GM12873 (cell line): Measurements from ENCODE around the gene SMIM12.

ENCODE experiments used
- TF ChIP-seq, protein P1 (sequence below): IDR thresholded peaks from 2 replicates; pipeline ENCODE4 v1.5.1; 2012; ENCODE audit warnings: low read depth, mild to moderate bottlenecking, moderate library complexity, low read length, control low read depth; ENCODE audit not compliant: insufficient read depth; ENCODE audit errors: missing control alignments

The SMIM12 gene

DNA sequence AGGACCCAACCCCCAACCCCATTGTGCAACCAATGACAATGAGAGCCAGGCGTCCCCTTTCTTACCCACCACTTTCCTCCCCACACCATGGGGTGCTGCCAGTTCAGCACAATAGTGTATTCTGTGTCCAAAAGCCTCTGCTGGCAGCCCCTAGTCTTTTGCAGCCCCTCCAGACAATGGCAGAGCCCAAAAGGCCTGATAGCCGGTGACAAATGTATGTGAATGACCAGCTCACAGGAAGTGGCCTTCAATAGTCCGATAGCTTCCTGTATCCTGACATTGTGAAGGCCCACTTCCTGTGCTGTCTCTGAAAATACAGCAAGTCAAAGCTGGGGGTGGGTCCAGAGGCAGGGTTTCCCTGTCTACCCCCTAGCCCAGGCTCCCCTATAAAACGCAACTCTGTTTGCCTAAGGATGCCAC lies 16.6 kb downstream of the SMIM12 start:
- TF ChIP-seq, protein P1, sequence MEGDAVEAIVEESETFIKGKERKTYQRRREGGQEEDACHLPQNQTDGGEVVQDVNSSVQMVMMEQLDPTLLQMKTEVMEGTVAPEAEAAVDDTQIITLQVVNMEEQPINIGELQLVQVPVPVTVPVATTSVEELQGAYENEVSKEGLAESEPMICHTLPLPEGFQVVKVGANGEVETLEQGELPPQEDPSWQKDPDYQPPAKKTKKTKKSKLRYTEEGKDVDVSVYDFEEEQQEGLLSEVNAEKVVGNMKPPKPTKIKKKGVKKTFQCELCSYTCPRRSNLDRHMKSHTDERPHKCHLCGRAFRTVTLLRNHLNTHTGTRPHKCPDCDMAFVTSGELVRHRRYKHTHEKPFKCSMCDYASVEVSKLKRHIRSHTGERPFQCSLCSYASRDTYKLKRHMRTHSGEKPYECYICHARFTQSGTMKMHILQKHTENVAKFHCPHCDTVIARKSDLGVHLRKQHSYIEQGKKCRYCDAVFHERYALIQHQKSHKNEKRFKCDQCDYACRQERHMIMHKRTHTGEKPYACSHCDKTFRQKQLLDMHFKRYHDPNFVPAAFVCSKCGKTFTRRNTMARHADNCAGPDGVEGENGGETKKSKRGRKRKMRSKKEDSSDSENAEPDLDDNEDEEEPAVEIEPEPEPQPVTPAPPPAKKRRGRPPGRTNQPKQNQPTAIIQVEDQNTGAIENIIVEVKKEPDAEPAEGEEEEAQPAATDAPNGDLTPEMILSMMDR, result no peak

DNA sequence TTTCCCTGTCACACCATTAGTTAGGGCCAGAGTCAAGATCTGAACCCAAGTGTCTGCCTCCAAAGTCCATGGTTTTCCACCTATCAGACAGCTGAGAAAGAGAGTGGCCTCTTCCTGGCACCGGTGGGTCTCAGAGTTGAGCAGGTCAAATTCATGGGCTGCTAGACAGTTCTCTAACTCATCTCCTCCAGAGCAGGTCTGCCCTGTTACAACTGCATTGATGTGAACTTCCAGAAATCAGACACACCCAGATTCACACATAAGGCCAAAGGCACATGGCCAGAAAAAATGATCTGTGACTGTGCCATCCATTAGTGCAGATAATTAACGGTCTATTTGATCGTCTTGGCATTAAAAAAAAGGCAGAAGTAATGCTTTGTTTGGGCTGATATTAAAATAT lies 17.5 kb downstream of the SMIM12 start:
- TF ChIP-seq, protein P1, result no peak

DNA sequence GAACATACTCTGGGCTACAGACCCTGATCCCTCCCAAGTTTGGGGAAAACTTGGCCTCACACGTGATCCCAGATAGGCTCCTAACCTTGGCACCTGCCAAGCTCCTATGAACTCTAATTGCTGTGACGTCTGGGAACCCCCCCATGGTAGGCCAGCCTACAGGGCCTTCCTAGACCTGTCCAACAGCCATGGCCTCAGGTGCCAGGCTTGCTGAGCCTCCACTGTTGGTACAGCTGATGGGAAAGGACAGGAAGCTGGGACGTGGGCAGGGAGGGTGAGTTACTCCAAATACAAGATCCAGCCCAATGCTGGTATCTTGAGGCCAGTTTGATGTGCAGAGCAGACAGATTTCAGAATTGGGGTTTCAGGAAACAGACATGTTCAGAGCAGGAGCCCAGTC lies 19.1 kb downstream of the SMIM12 start:
- TF ChIP-seq, protein P1, result no peak

DNA sequence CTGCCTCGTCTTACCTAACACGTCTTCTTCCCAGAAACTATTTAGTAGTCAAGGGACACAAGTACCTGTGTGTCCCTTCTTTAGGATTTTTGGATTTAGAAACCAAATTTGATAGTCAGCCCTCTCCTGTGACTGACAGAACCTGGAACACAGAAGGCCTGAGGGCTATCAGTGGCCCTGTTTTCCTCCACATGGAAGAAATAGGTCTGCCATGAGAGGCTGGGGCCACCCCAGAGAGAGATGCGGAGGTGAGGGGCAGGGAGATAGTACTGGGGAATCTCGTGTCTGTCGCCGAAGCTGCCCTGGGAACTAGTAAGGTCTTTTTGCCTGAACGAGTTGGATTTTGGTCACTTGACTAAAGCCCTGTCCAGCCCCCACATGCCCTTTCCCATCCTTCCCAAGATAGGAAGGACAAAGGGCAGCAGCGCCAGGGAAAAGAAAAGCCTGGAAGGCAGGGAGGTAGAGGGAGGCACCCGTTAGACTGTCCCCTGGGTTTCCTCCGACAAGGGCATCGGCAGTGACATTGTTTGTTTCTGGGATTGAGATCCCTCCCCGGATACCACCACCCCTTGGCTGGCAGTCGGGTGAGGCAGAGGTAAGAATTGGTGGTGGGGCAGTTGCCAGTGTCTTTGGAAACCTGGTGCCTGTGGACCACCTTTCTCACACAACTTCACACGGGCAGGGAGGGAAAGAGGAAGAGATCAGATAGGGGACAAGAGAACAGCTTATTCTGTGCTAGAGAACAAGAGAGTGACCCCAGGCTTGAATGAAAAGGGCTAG lies 19.8 kb downstream of the SMIM12 start:
- TF ChIP-seq, protein P1, result no peak

DNA sequence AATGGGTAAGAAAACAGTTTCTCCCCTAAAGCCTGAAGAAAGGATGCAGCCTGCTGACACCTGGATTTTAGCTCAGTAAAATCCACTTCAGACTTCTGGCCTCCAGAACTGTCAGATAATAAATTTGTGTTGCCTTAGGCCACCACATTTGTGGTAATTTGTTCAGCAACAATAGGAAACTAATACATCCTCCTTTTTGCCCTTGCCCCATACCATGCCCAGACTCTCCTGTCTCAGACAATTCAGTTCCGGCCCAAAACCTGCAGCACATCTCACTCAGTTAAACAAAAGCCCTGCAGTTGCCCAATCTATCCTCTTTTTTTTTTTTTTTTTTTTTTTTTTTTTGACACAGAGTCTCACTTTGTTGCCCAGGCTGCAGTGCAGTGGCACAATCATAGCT lies 25.8 kb downstream of the SMIM12 start:
- TF ChIP-seq, protein P1, result no peak

DNA sequence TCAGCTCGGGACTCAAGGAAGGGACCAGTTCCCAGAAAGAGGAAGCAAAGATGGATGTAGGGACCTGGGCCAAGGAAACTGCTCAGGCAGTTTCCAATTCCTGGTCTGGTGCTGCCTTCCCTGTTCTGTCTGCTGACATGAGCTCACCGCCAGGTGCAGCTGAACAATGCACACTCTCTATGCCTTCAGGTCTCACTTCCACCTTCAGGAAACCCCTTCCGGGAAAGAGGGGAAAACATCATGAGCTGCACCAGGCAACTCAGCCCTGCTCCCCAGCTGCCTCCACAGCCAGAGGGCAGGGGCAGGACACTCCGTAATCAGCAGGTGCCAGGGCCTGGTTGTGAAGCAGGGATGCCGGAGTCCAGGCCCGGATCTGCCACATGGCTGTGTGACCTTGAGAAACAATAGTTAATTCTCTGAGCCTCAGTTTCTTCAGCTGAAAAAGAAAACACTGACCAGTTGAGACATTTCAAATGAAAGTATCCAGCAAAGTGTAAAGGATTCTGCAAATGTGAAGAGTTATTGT lies 27.8 kb downstream of the SMIM12 start:
- TF ChIP-seq, protein P1, result no peak

DNA sequence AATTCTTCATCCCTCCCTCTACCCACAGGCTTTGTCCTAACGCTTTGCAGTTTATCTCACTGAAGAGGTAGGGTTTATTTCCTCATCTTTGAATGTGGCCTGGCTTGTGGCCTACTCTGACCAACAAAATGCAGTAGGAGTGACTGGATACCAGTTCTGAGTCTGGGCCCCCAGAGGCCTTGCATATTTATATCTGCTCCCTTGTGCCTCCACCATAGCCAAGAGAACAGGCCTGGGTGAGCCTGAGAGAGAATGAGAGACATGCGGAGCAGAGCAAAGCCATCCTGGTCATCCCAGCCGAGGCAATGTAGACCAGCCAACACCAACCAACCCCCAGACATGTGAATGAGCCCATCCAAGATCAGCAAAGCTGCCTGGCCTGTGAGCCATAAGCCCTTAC lies 30.3 kb downstream of the SMIM12 start:
- TF ChIP-seq, protein P1, result no peak
